ENCODE results near the gene SIGLEC8. TPM values are rescaled to one million over a fixed set of nuclear protein-coding genes. Genes with fewer than 3 reads are reported as not detected.

SIGLEC8 gene
- total RNA-seq, 2 experiments from 2014 or later: not detected

- Histone ChIP-seq H3K4me3 (ENCODE audit: low read length) (no peak overlapping the region), H3K4me1 (ENCODE audit: insufficient read depth, low read length) (no peaks in the 10 kb centered on the region), H3K9me3 (ENCODE audit: control insufficient read depth in 1 of 2, insufficient read depth in 1 of 2, low read length in 2 of 2) (no peaks in the 10 kb centered on the region), H3K27ac (ENCODE audit: low read depth in 1 of 2, low read length in 2 of 2) (no peak overlapping the region), H3K27me3 (ENCODE audit: control insufficient read depth in 1 of 2, insufficient read depth in 2 of 2, low read length in 2 of 2) (peaks cover 5 to 8% of the 10 kb centered on the region in 2 experiments), H3K36me3 (ENCODE audit: insufficient read depth, low read length) (no peaks in the 10 kb centered on the region)
- DNase-seq (no peak), ATAC-seq (ENCODE audit: poor library complexity) (no peak)
- intact Hi-C loops (cut with DNase I, micrococcal nuclease): no loop called here
- POLR2A ChIA-PET: no interaction called here
- Mint-ChIP-seq H3K27me3 (peaks cover 43% of the 10 kb centered on the region), H3K9me3 (no peaks in the 10 kb centered on the region), H3K4me3 (no peak overlapping the region), H3K27ac (no peak overlapping the region), H3K36me3 (ENCODE audit: low read depth) (no peaks in the 10 kb centered on the region), H3K4me1 (ENCODE audit: low read depth) (no peaks in the 10 kb centered on the region)
- CTCF ChIA-PET: no interaction called here
- TF ChIP-seq CTCF (IDR thresholded peaks at IDR 0.05): no peak
Observed at GRCh38 chr19:51476164-51476563, 17.9 kb upstream of the SIGLEC8 start.

GRCh38 chr19:51473009-51473707 is 14.9 kb upstream of the SIGLEC8 start:
- Histone ChIP-seq H3K36me3 (ENCODE audit: insufficient read depth, low read length) (no peaks in the 10 kb centered on the region), H3K4me1 (ENCODE audit: insufficient read depth, low read length) (peaks cover 2% of the 10 kb centered on the region), H3K27me3 (ENCODE audit: control insufficient read depth in 1 of 2, insufficient read depth in 2 of 2, low read length in 2 of 2) (peaks cover 7 to 8% of the 10 kb centered on the region in 2 experiments), H3K4me3 (ENCODE audit: low read length) (no peak overlapping the region), H3K9me3 (ENCODE audit: control insufficient read depth in 1 of 2, insufficient read depth in 1 of 2, low read length in 2 of 2) (no peaks in the 10 kb centered on the region), H3K27ac (ENCODE audit: low read depth in 1 of 2, low read length in 2 of 2) (no peak overlapping the region)
- no peak overlapping the region for H3K27ac Mint-ChIP-seq
- no peaks in the 10 kb centered on the region for H3K4me1 Mint-ChIP-seq (ENCODE audit: low read depth)
- intact Hi-C loops (cut with DNase I, micrococcal nuclease): loop anchor here (1.0 to 5.0 kb wide), 6 partner anchors 50 to 764 kb away; no protein-coding TSS in a partner anchor
- H3K27me3 Mint-ChIP-seq: peaks cover 20% of the 10 kb centered on the region
- ATAC-seq (ENCODE audit: poor library complexity) (peak; percentile 62), DNase-seq (peak; percentile 57 to 87 (median 76))
- POLR2A ChIA-PET: no interaction called here
- peak; percentile 96 for TF ChIP-seq CTCF (IDR thresholded peaks at IDR 0.05)
- no peaks in the 10 kb centered on the region for H3K36me3 Mint-ChIP-seq (ENCODE audit: low read depth)
- CTCF ChIA-PET: interaction anchor here (0.6 to 1.9 kb wide), 9 partner anchors 11 to 305 kb away, joined by 3 to 8 read pairs (median 4); no protein-coding TSS in a partner anchor
- no peaks in the 10 kb centered on the region for H3K9me3 Mint-ChIP-seq
- H3K4me3 Mint-ChIP-seq: no peak overlapping the region

GRCh38 chr19:51472607-51473006 is 14.4 kb upstream of the SIGLEC8 start:
- H3K9me3 ChIP-seq (ENCODE audit: control insufficient read depth in 1 of 2, insufficient read depth in 1 of 2, low read length in 2 of 2): no peaks in the 10 kb centered on the region
- Mint-ChIP-seq H3K36me3 (ENCODE audit: low read depth) (no peaks in the 10 kb centered on the region), H3K27ac (no peak overlapping the region), H3K9me3 (no peaks in the 10 kb centered on the region), H3K4me1 (ENCODE audit: low read depth) (no peaks in the 10 kb centered on the region), H3K4me3 (no peak overlapping the region), H3K27me3 (peaks cover 20% of the 10 kb centered on the region)
- no peaks in the 10 kb centered on the region for H3K36me3 ChIP-seq (ENCODE audit: insufficient read depth, low read length)
- H3K4me1 ChIP-seq (ENCODE audit: insufficient read depth, low read length): peaks cover 6% of the 10 kb centered on the region
- ATAC-seq (ENCODE audit: poor library complexity): no peak
- POLR2A ChIA-PET: no interaction called here
- H3K4me3 ChIP-seq (ENCODE audit: low read length): no peak overlapping the region
- intact Hi-C loops (cut with DNase I, micrococcal nuclease): loop anchor here (1.0 to 5.0 kb wide), 6 partner anchors 50 to 765 kb away; no protein-coding TSS in a partner anchor
- H3K27me3 ChIP-seq (ENCODE audit: control insufficient read depth in 1 of 2, insufficient read depth in 2 of 2, low read length in 2 of 2): peaks cover 7 to 8% of the 10 kb centered on the region in 2 experiments
- no peak for DNase-seq
- CTCF ChIA-PET: interaction anchor here (0.6 to 1.9 kb wide), 9 partner anchors 10 to 305 kb away, joined by 3 to 8 read pairs (median 4); no protein-coding TSS in a partner anchor
- H3K27ac ChIP-seq (ENCODE audit: low read depth in 1 of 2, low read length in 2 of 2): no peak overlapping the region
- TF ChIP-seq CTCF (IDR thresholded peaks at IDR 0.05): no peak
